PC-3 (cell line): ENCODE results near the gene ANKRD40CL. TPM values are rescaled to one million over a fixed set of nuclear protein-coding genes. Genes with fewer than 3 reads are reported as not detected.

Source experiments
- ATAC-seq: fragments of 200-7000 bp; cut with Tn5 transposase; 2 replicates; pipeline ENCODE4 v1.9.1; 2020; ENCODE audit warnings: mild to moderate bottlenecking, moderate library complexity
- BruUV-seq: library from RNA; stranded (reverse); fragments of 400-500 nt; replicated peaks from 2 replicates; lab custom pipeline; 2021; lab: Mats Ljungman, UMichigan
- CTCF ChIA-PET: fragments of 300-600 bp; sonication (Branson Sonifier 250); formaldehyde crosslinking; loops from one replicate; lab custom pipeline; 2022; ENCODE audit warnings: antibody characterized with exemption; lab: Charles Lee
- POLR2A ChIA-PET: fragments of 300-600 bp; sonication (Branson Sonifier 250); formaldehyde crosslinking; loops from one replicate; lab custom pipeline; 2022; ENCODE audit warnings: antibody characterized with exemption; ENCODE audit not compliant: unreplicated experiment; lab: Charles Lee
- DNase-seq: peaks from one replicate; pipeline ENCODE4 v3.0.0-alpha.2; 2015
- H2AFZ ChIP-seq: fragments of 300-600 bp; sonication (generic); 2 replicates; pipeline ENCODE4 v1.6.0; 2016; ENCODE audit warnings: antibody characterized with exemption, low read length
- H3F3A ChIP-seq: fragments of 300-600 bp; sonication (generic); one replicate; pipeline ENCODE4 v1.6.0; 2017; ENCODE audit warnings: antibody characterized with exemption, low read length, control low read depth, mild to moderate bottlenecking; ENCODE audit not compliant: unreplicated experiment
- H3K27ac ChIP-seq: fragments of 300-600 bp; sonication (generic); 2 replicates; pipeline ENCODE4 v1.5.1; 2016; ENCODE audit warnings: mild to moderate bottlenecking, low read length
- H3K27me3 ChIP-seq: fragments of 300-600 bp; sonication (generic); 2 replicates; pipeline ENCODE4 v1.6.1; 2016; ENCODE audit warnings: low read length, mixed read lengths
- H3K36me3 ChIP-seq: fragments of 300-600 bp; sonication (generic); 2 replicates; pipeline ENCODE4 v1.6.1; 2016; ENCODE audit warnings: low read depth, mixed run types, low read length, mixed read lengths
- H3K4me1 ChIP-seq: fragments of 300-600 bp; sonication (generic); 2 replicates; pipeline ENCODE4 v1.5.1; 2016; ENCODE audit warnings: low read length; ENCODE audit not compliant: insufficient read depth
- H3K4me2 ChIP-seq: fragments of 300-600 bp; sonication (generic); 2 replicates; pipeline ENCODE4 v1.6.0; 2016; ENCODE audit warnings: low read length
- H3K4me3 ChIP-seq: fragments of 300-600 bp; sonication (generic); 2 replicates; pipeline ENCODE4 v1.5.1; 2016; ENCODE audit warnings: mild to moderate bottlenecking, low read length, mixed read lengths
- H3K79me2 ChIP-seq: fragments of 300-600 bp; sonication (generic); 2 replicates; pipeline ENCODE4 v1.6.1; 2017; ENCODE audit warnings: low read length, mixed read lengths
- H3K9ac ChIP-seq: fragments of 300-600 bp; sonication (generic); 2 replicates; pipeline ENCODE4 v1.6.0; 2016; ENCODE audit warnings: mild to moderate bottlenecking, low read length
- H3K9me2 ChIP-seq: fragments of 300-600 bp; sonication (generic); replicated peaks from 2 replicates; pipeline ENCODE4 v1.6.1; 2016; ENCODE audit warnings: mixed run types, low read length, mixed read lengths
- H3K9me3 ChIP-seq: fragments of 300-600 bp; sonication (generic); 2 replicates; pipeline ENCODE4 v1.6.1; 2016; ENCODE audit warnings: low read length, mixed read lengths
- H4K20me1 ChIP-seq: fragments of 300-600 bp; sonication (generic); 2 replicates; pipeline ENCODE4 v1.6.1; 2016; ENCODE audit warnings: low read length, mixed read lengths
- EZH2 ChIP-seq: fragments of 300-600 bp; sonication (generic); IDR thresholded peaks from one replicate; pipeline ENCODE4 v1.6.1; 2017; ENCODE audit warnings: antibody characterized with exemption, mild to moderate bottlenecking, low read length; ENCODE audit not compliant: unreplicated experiment
- EZH2phosphoT487 ChIP-seq: fragments of 300-600 bp; sonication (generic); IDR thresholded peaks from 2 replicates; pipeline ENCODE4 v1.6.1; 2018; ENCODE audit warnings: mild to moderate bottlenecking, antibody characterized with exemption, low read length, borderline replicate concordance
- intact Hi-C: fragments of 100-400 bp; cut with micrococcal nuclease; formaldehyde crosslinking; loops from 2 replicates; pipeline ENCODE4 v1.9.0; 2023
- total RNA-seq: library from RNA; depleted of rRNA; stranded (reverse); fragments of >200 nt; gene quantifications from 2 replicates; pipeline ENCODE4 v1.2.3, GENCODE V29; 2014
- TF ChIP-seq, protein P1 (sequence below): fragments of 300-600 bp; sonication (generic); conservative IDR thresholded peaks from 2 replicates; pipeline ENCODE4 v1.5.1; 2017; ENCODE audit warnings: antibody characterized with exemption, low read depth, mild to moderate bottlenecking, low read length

The ANKRD40CL gene
- total RNA-seq, 1 experiment from 2014 or later: not detected

DNA sequence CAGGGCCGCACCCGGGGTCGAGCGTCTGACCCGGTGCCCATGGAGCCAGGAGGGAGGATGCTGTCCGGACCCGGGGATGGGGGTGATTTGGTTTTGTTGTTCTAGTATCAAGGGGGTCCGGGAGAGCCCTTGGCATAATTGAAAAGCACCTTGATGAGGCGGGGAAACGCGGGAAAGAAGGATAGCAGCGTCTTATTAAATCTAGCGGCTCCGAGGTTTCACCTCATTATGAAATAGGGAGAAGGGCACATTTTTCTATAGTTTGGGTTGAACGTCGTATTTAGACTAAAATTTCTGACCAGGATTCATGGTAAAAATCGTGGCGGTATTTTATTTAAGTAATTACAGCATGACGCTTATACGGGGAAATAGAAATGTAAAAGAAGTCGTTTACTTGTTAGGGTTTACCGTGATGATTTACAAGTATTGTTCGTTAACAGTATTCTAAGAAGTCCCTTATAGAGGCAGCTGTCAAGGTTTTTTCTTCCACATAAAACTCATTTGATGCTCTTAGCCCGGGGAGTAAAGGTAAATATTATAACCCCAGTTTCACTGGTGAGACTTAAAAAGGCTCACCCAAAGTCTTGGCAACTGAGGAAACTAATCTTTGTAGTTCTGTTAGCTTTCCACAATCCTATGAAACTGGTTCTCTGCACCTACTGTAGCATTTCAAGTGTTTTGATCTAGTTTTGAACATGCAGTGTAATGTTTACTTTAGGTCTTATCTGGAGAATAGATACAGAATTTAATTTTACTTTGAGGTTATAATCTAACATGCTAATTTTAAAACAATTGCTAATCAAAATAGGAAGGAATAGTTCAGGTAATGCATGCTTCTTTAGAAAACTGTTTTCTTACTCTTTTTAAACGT lies 47.2 kb downstream of the ANKRD40CL start:
- peaks cover 63% of the 10 kb centered on the region for H3K79me2 ChIP-seq
- intact Hi-C loops: loop anchor here (1.0 kb wide), 1 partner anchor 12 kb away; no protein-coding TSS in a partner anchor
- no peaks in the 10 kb centered on the region for H3K27me3 ChIP-seq
- no peaks in the 10 kb centered on the region for H3K9me2 ChIP-seq
- CTCF ChIA-PET: no interaction called here
- H3K27ac ChIP-seq: peak overlapping the region; percentile 84
- H3K4me1 ChIP-seq: peaks cover 25% of the 10 kb centered on the region
- no peaks in the 10 kb centered on the region for H3F3A ChIP-seq
- DNase-seq (peak; percentile 19), ATAC-seq (no peak)
- POLR2A ChIA-PET: interaction anchor here (0.5 to 1.0 kb wide), 5 partner anchors 12 to 324 kb away, joined by 3 to 8 read pairs (median 3); no protein-coding TSS in a partner anchor
- H3K36me3 ChIP-seq: peaks cover 4% of the 10 kb centered on the region; the same call in 1 of the 2 replicates
- H3K9ac ChIP-seq: peak overlapping the region; percentile 97
- H3K9me3 ChIP-seq: no peaks in the 10 kb centered on the region
- TSS peak; percentile 52 for BruUV-seq
- peak overlapping the region; percentile 91 for H3K4me3 ChIP-seq
- H3K4me2 ChIP-seq: peak overlapping the region; percentile 91
- peaks cover 54% of the 10 kb centered on the region for H4K20me1 ChIP-seq
- H2AFZ ChIP-seq: peak overlapping the region; percentile 84
- no peak for TF ChIP-seq EZH2phosphoT487

DNA sequence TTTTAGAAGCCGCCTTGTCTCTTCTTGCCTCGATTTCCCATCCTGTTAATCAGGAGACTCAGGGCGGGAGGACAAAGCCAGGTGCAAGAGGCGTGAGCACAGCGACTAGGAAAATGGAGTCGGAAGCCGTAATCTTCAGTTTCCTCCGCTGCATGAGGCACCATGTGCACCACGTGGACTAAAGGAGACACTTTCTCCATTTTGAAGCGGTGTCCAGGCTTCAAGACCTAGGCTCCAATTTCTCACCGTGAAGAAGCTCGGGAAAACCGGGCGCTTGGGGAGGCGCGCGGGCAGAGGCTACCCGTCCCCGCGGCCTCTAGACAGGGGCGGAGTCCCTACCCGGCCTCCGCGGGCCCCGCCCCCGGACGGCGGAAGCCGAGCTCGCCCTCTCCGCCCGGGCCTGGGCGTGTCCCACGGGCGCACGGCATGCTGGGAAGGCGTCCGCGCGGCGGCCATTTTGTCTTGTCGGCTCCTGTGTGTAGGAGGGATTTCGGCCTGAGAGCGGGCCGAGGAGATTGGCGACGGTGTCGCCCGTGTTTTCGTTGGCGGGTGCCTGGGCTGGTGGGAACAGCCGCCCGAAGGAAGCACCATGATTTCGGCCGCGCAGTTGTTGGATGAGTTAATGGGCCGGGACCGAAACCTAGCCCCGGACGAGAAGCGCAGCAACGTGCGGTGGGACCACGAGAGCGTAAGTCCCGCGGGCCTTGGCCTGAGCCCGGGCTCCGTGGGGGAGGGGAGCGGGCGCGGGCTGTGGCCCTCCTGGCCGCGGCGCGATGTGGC lies 48.0 kb downstream of the ANKRD40CL start, which contains the start of gene LUC7L3:
LUC7L3 (plus strand) TSS at position 460 of the 780 bp plus-strand sequence; CDS start at position 590, 130 bp downstream.
- Histone ChIP-seq H3K27me3 (no peaks in the 10 kb centered on the region), H3K9ac (peak within 1 kb of the TSS; percentile 97), H2AFZ (peak within 1 kb of the TSS; percentile 84), H4K20me1 (peaks cover 47% of the 10 kb centered on the region), H3K9me2 (no peaks in the 10 kb centered on the region), H3K27ac (peak within 1 kb of the TSS; percentile 84), H3K36me3 (peaks cover 4% of the 10 kb centered on the region; the same call in 1 of the 2 replicates), H3K4me1 (peaks cover 25% of the 10 kb centered on the region), H3F3A (no peaks in the 10 kb centered on the region), H3K4me3 (peak within 1 kb of the TSS; percentile 91), H3K9me3 (no peaks in the 10 kb centered on the region), H3K4me2 (peak within 1 kb of the TSS; percentile 91), H3K79me2 (peaks cover 55% of the 10 kb centered on the region)
- ChIA-PET POLR2A (interaction anchor here (0.6 to 1.0 kb wide), 4 partner anchors 11 to 160 kb away, joined by 3 to 8 read pairs (median 3); no protein-coding TSS in a partner anchor), CTCF (no interaction called here)
- no peak for TF ChIP-seq EZH2phosphoT487
- TF ChIP-seq EZH2: no peak
- TF ChIP-seq, protein P1, sequence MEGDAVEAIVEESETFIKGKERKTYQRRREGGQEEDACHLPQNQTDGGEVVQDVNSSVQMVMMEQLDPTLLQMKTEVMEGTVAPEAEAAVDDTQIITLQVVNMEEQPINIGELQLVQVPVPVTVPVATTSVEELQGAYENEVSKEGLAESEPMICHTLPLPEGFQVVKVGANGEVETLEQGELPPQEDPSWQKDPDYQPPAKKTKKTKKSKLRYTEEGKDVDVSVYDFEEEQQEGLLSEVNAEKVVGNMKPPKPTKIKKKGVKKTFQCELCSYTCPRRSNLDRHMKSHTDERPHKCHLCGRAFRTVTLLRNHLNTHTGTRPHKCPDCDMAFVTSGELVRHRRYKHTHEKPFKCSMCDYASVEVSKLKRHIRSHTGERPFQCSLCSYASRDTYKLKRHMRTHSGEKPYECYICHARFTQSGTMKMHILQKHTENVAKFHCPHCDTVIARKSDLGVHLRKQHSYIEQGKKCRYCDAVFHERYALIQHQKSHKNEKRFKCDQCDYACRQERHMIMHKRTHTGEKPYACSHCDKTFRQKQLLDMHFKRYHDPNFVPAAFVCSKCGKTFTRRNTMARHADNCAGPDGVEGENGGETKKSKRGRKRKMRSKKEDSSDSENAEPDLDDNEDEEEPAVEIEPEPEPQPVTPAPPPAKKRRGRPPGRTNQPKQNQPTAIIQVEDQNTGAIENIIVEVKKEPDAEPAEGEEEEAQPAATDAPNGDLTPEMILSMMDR: no peak
- ATAC-seq (peak; percentile 92), DNase-seq (peak; percentile 98)
- intact Hi-C loops: loop anchor here (1.0 kb wide), 1 partner anchor 11 kb away; no protein-coding TSS in a partner anchor
- TSS peak; percentile 99 for BruUV-seq

- no peak overlapping the region for H2AFZ ChIP-seq
Measured at GRCh38 chr17:50715471-50715870, 51.8 kb downstream of the ANKRD40CL start.

More at GRCh38 chr17:50715471-50715870, 51.8 kb downstream of the ANKRD40CL start:
- peaks cover 16% of the 10 kb centered on the region for H3K79me2 ChIP-seq
- no peak for DNase-seq
- BruUV-seq: no TSS peak
- intact Hi-C loops: no loop called here
- no peak overlapping the region for H3K4me2 ChIP-seq
- CTCF ChIA-PET: no interaction called here
- no peak for TF ChIP-seq EZH2
- TF ChIP-seq EZH2phosphoT487: no peak
- TF ChIP-seq, protein P1: no peak
- H3K9ac ChIP-seq: no peak overlapping the region
- POLR2A ChIA-PET: no interaction called here
- no peaks in the 10 kb centered on the region for H3K27me3 ChIP-seq
- no peak overlapping the region for H3K27ac ChIP-seq
- no peak overlapping the region for H3K4me3 ChIP-seq
- H3K36me3 ChIP-seq: no peaks in the 10 kb centered on the region
- no peak for ATAC-seq
- H3K9me3 ChIP-seq: no peaks in the 10 kb centered on the region
- H3K9me2 ChIP-seq: no peaks in the 10 kb centered on the region
- peaks cover 8% of the 10 kb centered on the region for H4K20me1 ChIP-seq
- H3F3A ChIP-seq: no peaks in the 10 kb centered on the region
- H3K4me1 ChIP-seq: peaks cover 4% of the 10 kb centered on the region
